Neutrophil (primary cell): Measurements from ENCODE around the gene S1PR2.

Experiments
- H3K27ac ChIP-seq: fragments of 200-600 bp; sonication (generic); 2 replicates; pipeline ENCODE4 v1.5.1; 2016; ENCODE audit warnings: mild to moderate bottlenecking, moderate library complexity
- H3K27me3 ChIP-seq: fragments of 200-600 bp; sonication (generic); 2 replicates; pipeline ENCODE4 v1.6.0; 2016; ENCODE audit warnings: mild to moderate bottlenecking
- H3K36me3 ChIP-seq: fragments of 200-600 bp; sonication (generic); 2 replicates; pipeline ENCODE4 v1.5.1; 2017
- H3K4me1 ChIP-seq, 2 experiments: fragments of 200-600 bp in 1 of 2; sonication (generic) in 1 of 2; 1 replicate in 1 of 2; 2 replicates in 1 of 2; pipeline versions ENCODE4 v1.5.1 to v1.6.1; 2013 to 2016; ENCODE audit warnings: low read depth in 1 of 2, low read length in 1 of 2, mild to moderate bottlenecking in 1 of 2, moderate library complexity in 1 of 2; ENCODE audit not compliant: control insufficient read depth in 1 of 2, insufficient read depth in 1 of 2
- H3K4me3 ChIP-seq, 2 experiments: fragments of 200-600 bp in 1 of 2; sonication (generic) in 1 of 2; 1 replicate in 1 of 2; 2 replicates in 1 of 2; pipeline ENCODE4 v1.5.1; 2013 to 2016; ENCODE audit warnings: low read depth in 1 of 2, low read length in 1 of 2, mild to moderate bottlenecking in 1 of 2, moderate library complexity in 1 of 2
- H3K9me3 ChIP-seq: fragments of 200-600 bp; sonication (generic); 2 replicates; pipeline ENCODE4 v1.5.1; 2016
- TF ChIP-seq, protein P1 (sequence below): fragments of 200-600 bp; sonication (generic); IDR thresholded peaks from 2 replicates; pipeline ENCODE4 v1.5.1; 2016; ENCODE audit warnings: antibody characterized with exemption

S1PR2 gene

DNA sequence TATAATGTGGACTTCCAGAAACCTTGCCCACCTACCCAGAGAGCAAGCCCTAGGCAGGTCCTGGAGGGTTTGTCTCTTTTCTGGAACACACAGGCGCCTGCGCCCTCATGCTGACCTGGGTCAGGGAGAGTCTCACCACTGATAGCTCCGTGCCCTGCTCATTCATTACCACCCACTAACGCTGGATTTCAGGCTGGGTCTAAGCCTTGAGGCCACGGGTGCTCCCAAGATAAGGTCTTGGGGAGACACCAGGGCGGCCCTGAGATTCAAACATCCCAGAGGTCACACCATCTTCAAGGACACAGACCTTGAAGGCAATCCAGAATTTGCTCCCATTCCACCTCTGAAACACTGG, 5.1 kb downstream of the S1PR2 start:
- Histone ChIP-seq H3K36me3 (no peaks in the 10 kb centered on the region), H3K4me1 (peaks cover 9 to 12% of the 10 kb centered on the region in 2 experiments), H3K27ac (no peak overlapping the region), H3K9me3 (no peaks in the 10 kb centered on the region), H3K4me3 (no peak overlapping the region), H3K27me3 (peaks cover 51% of the 10 kb centered on the region)
- TF ChIP-seq, protein P1, sequence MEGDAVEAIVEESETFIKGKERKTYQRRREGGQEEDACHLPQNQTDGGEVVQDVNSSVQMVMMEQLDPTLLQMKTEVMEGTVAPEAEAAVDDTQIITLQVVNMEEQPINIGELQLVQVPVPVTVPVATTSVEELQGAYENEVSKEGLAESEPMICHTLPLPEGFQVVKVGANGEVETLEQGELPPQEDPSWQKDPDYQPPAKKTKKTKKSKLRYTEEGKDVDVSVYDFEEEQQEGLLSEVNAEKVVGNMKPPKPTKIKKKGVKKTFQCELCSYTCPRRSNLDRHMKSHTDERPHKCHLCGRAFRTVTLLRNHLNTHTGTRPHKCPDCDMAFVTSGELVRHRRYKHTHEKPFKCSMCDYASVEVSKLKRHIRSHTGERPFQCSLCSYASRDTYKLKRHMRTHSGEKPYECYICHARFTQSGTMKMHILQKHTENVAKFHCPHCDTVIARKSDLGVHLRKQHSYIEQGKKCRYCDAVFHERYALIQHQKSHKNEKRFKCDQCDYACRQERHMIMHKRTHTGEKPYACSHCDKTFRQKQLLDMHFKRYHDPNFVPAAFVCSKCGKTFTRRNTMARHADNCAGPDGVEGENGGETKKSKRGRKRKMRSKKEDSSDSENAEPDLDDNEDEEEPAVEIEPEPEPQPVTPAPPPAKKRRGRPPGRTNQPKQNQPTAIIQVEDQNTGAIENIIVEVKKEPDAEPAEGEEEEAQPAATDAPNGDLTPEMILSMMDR = no peak

DNA sequence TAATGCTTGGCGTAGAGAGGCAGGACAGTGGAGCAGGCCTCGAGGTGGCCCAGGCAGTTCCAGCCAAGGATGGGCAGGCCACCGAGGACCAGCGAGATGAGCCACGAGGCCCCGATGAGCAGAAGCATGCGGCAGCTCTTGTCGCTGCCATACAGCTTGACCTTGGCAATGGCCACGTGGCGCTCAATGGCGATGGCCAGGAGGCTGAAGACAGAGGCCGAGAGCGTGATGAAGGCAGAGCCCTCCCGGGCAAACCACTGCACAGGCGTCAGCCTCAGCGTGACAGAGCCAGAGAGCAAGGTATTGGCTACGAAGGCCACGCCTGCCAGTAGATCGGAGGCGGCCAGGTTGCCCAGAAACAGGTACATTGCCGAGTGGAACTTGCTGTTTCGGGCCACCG, 6.8 kb downstream of the S1PR2 start:
- no peaks in the 10 kb centered on the region for H3K9me3 ChIP-seq
- H3K27me3 ChIP-seq = peaks cover 43% of the 10 kb centered on the region
- TF ChIP-seq, protein P1 = no peak
- no peaks in the 10 kb centered on the region for H3K36me3 ChIP-seq
- H3K4me3 ChIP-seq = no peak overlapping the region
- no peak overlapping the region for H3K27ac ChIP-seq
- H3K4me1 ChIP-seq = no peaks in the 10 kb centered on the region

DNA sequence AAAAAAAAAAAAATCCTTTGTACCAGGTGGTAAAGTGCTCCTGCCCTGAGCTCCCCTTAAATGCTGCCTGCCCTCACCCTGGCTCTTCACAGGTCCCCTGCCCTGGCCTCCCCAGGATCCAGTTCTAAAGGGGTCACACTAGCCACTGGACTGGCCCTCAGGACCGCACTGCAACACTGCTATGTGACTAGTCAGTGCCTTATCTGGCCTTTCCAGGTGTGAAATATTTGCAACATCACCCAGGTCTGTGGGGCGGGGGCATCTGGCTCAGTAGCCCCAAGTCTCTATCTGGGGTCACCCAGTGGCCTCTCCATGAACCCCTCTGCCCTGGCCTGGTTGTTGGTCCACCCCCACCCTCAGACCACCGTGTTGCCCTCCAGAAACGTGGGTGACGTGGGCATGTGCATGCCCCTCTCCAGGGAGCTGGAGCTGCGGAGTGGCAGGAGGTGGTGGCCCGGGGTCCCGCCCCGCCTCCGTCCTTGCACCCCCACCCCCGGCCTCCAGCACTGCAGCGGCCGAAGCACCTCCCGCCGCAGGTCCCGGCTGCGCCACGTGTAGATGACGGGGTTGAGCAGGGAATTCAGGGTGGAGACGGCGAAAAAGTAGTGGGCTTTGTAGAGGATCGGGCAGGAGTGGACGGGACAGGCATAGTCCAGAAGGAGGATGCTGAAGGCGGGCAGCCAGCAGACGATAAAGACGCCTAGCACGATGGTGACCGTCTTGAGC, 7.5 kb downstream of the S1PR2 start:
- H3K27me3 ChIP-seq = peaks cover 36% of the 10 kb centered on the region
- no peaks in the 10 kb centered on the region for H3K9me3 ChIP-seq
- no peaks in the 10 kb centered on the region for H3K36me3 ChIP-seq
- no peaks in the 10 kb centered on the region for H3K4me1 ChIP-seq
- TF ChIP-seq, protein P1 = no peak
- no peak overlapping the region for H3K27ac ChIP-seq
- H3K4me3 ChIP-seq = no peak overlapping the region

DNA sequence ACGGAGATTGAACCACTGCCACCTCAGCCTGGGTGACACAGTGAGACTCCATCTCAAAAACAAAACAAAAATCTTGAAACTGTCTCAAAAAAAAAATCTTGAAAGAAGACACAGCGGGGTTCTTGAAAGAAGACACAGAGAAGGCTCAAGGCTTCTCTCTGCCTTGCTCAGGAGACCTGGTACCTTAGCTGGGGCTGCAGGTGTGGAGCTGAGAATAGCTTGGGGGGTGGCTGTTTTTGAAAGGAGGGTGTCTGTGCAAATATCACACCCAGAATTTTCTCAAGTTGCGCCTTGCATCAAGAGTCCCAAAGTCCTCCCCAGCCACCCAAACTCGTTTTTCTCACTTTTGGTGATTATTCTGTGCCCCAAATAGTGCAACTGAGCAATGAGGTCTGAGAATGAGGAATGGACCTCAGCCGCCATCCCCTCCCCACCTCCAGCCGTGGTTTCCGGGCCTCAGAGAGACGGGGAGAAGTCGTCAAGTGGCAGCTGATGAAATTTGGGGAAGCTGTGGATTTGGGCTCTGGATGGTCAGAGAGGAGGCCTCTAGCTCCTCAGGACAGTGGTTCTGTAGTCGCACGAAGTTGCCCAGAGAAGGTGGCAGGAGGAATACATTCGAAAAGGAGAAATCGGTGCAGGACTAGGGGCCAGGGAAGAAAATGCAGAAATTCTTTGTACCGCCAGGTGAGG, 8.8 kb downstream of the S1PR2 start:
- TF ChIP-seq, protein P1 = no peak
- no peak overlapping the region for H3K27ac ChIP-seq
- H3K4me1 ChIP-seq = no peaks in the 10 kb centered on the region
- no peak overlapping the region for H3K4me3 ChIP-seq
- H3K27me3 ChIP-seq = peaks cover 33% of the 10 kb centered on the region
- H3K36me3 ChIP-seq = no peaks in the 10 kb centered on the region
- no peaks in the 10 kb centered on the region for H3K9me3 ChIP-seq

DNA sequence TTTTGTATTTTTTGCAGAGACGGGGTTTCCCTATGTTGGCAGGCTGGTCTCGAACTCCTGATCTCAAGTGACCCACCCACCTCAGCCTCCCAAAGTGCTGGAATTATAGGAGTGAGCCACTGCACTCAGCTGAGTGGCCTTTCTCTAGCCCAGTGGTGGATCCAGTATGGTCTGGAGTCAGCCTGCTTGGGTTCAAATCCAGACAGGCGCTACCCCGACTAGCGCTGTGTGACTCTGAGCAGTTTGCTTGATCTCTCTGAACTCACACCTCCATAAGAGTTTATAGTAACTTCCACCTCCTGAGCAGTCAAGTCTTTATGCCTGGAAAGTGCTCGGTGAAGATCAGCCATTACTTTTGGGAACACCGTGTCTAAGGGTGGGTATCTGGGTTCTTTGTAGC, 10.4 kb downstream of the S1PR2 start:
- TF ChIP-seq, protein P1 = no peak
- Histone ChIP-seq H3K36me3 (no peaks in the 10 kb centered on the region), H3K4me1 (no peaks in the 10 kb centered on the region), H3K4me3 (no peak overlapping the region), H3K9me3 (no peaks in the 10 kb centered on the region), H3K27me3 (peaks cover 24% of the 10 kb centered on the region), H3K27ac (no peak overlapping the region)
